ENCODE data around the gene CD22.

- no peak for TF ChIP-seq CTCF (IDR thresholded peaks at IDR 0.05)
- no peak for TF ChIP-seq POLR2A (IDR thresholded peaks at IDR 0.05)
Observed at GRCh38 chr19:35383536-35383935, 54.5 kb downstream of the CD22 start.
